ENCODE measurements around the gene NSUN3.

NSUN3 gene

GRCh38 chr3:94050546-94050945 lies 12.3 kb upstream of the NSUN3 start:
- DNase-seq (ENCODE audit: low read depth, low spot score), result no peak
- no peak for TF ChIP-seq CTCF (IDR thresholded peaks at IDR 0.05; ENCODE audit: low read depth, low read length)
- no peak overlapping the region for H3K4me3 ChIP-seq (ENCODE audit: low read depth, low read length)
- in situ Hi-C loops (cut with HindIII; ENCODE audit: low sequenced_read_pairs), result no loop called here

DNA sequence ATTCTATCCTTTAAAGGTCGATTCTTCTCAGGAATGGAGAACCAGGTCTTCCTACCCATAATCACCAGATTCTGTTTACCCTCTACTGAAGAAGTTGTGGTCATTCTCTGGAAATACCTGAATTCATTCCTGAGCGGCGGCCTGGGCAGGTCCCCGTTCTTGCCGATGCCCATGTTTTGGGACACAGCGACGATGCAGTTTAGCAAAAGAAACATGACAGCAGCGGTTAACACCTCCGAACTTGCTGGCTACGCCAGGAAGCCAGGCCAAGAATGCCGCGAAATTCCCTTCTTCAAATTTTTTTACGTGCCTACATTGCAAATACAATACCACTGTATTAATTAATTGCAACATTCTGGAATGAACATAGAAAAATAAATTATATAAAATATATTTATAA lies 1.6 kb upstream of the NSUN3 start:
- no peak overlapping the region for H3K4me3 ChIP-seq (ENCODE audit: low read depth, low read length)
- DNase-seq (ENCODE audit: low read depth, low spot score), result no peak
- in situ Hi-C loops (cut with HindIII; ENCODE audit: low sequenced_read_pairs), result no loop called here
- no peak for TF ChIP-seq CTCF (IDR thresholded peaks at IDR 0.05; ENCODE audit: low read depth, low read length)

DNA sequence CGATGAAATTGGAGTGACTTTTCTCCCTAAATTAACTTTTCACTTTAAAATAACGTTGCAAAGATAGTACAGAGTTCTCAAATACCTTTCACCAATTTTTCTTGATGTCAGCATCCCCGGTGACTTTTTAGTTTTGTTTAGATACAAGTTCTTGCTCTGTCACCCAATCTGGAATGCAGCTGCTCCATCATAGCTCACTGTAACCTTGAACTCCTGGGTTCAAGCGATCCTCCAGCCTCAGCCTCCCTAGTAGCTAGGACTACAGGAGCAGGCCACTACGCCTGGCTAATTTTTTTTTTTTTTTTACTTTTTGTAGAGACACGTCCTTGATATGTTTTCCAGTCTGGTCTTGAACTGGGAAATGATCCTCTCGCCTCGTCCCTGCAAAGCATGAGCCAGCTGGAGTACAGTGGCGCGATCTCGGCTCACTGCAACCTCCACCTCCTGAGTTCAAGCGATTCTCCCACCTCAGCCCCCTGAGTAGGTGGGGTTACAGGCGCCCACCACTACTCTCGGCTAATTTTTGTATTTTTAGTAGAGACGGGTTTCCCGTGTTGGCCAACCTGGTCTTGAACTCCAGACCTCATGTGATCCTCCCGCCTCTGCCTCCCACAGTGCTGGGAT lies 747 bp downstream of the NSUN3 start:
- peak overlapping the region; percentile 87 for H3K4me3 ChIP-seq (ENCODE audit: low read depth, low read length)
- no peak for DNase-seq (ENCODE audit: low read depth, low spot score)
- no peak for TF ChIP-seq CTCF (IDR thresholded peaks at IDR 0.05; ENCODE audit: low read depth, low read length)
- in situ Hi-C loops (cut with HindIII; ENCODE audit: low sequenced_read_pairs), result no loop called here

GRCh38 chr3:94064243-94064860 lies 1.5 kb downstream of the NSUN3 start:
- in situ Hi-C loops (cut with HindIII; ENCODE audit: low sequenced_read_pairs), result no loop called here
- H3K4me3 ChIP-seq (ENCODE audit: low read depth, low read length), result no peak overlapping the region
- TF ChIP-seq CTCF (IDR thresholded peaks at IDR 0.05; ENCODE audit: low read depth, low read length), result no peak
- no peak for DNase-seq (ENCODE audit: low read depth, low spot score)

DNA sequence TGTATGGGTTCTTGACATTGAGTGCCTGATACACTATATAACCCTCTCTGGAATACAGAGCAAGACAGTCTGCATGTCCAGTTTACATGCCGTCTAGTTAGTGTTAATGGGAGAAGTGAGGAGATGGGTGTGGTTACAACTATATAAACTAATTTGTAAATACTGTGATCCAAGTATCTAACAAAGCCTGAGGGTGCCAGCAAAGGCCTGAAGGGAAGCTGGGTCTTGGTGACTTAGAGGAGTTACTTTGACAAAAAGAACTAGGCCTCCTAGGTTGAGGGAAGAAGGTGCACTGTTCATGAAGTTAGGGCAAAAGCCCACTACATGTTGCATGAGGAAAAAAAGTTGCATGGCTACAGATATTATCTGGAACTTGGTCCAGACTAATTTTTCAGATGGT lies 2.3 kb downstream of the NSUN3 start:
- no peak for TF ChIP-seq CTCF (IDR thresholded peaks at IDR 0.05; ENCODE audit: low read depth, low read length)
- in situ Hi-C loops (cut with HindIII; ENCODE audit: low sequenced_read_pairs), result no loop called here
- H3K4me3 ChIP-seq (ENCODE audit: low read depth, low read length), result no peak overlapping the region

DNA sequence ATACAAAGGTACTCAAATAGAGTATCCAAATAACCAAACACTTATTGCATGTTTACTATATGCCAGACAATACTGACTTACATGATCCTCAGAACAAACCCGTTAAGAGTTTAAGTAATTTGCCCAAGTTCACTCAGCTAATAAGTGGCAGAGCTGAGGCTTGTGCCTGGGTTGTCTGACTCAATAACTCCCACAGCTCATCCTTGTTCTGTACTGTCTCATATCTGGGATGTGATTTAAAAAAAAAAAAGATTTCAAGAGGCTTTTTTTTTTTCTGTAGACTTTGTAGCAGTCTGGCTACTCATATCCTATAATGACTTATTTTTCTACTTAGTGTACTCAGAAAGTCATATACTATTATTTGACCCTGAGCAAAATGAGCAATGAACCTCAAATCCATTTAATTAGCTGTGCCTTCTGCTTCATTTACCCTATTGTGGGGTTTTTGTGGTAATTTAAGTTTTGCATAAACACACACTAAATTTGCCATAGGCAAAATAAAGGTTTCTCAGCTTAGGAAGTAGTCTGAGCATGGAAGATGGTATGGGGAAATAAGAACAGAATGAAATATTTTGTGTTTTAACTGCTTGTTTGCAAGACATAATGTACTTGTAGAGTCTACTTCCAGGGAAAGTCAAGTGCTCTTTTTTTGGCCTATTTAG lies 3.1 kb downstream of the NSUN3 start:
- no peak for TF ChIP-seq CTCF (IDR thresholded peaks at IDR 0.05; ENCODE audit: low read depth, low read length)
- no peak for DNase-seq (ENCODE audit: low read depth, low spot score)
- no peak overlapping the region for H3K4me3 ChIP-seq (ENCODE audit: low read depth, low read length)
- in situ Hi-C loops (cut with HindIII; ENCODE audit: low sequenced_read_pairs), result no loop called here

More for the DNA sequence above, 2.3 kb downstream of the NSUN3 start:
- no peak for DNase-seq (ENCODE audit: low read depth, low spot score)

Measured in astrocyte of the spinal cord (primary cell).